OCI-LY7 (cell line): ENCODE results near the gene DST. TPM values are rescaled to one million over a fixed set of nuclear protein-coding genes. Genes with fewer than 3 reads are reported as not detected.

Source experiments
- BruUV-seq: library from RNA; stranded (reverse); fragments of 400-500 nt; replicated peaks from 2 replicates; lab custom pipeline; 2021; lab: Mats Ljungman, UMichigan
- CTCF ChIA-PET: fragments of 300-600 bp; sonication (Branson Sonifier 250); formaldehyde crosslinking; loops from one replicate; lab custom pipeline; 2022; ENCODE audit warnings: antibody characterized with exemption; ENCODE audit not compliant: unreplicated experiment; lab: Charles Lee
- POLR2A ChIA-PET: fragments of 300-600 bp; sonication (Branson Sonifier 250); formaldehyde crosslinking; loops from one replicate; lab custom pipeline; 2022; ENCODE audit warnings: antibody characterized with exemption; lab: Charles Lee
- DNase-seq: peaks from one replicate; pipeline ENCODE4 v3.0.0-alpha.2; 2015; ENCODE audit warnings: low spot score
- H2AFZ ChIP-seq: fragments of 200-600 bp; sonication (generic), shearing (Covaris generic); 2 replicates; pipeline ENCODE4 v1.6.1; 2014; ENCODE audit warnings: mild to moderate bottlenecking, antibody characterized with exemption, low read length, moderate library complexity
- H3K27ac ChIP-seq: fragments of 200-600 bp; sonication (generic); 2 replicates; pipeline ENCODE4 v1.5.1; 2014; ENCODE audit warnings: mixed run types, low read depth, mild to moderate bottlenecking, moderate library complexity, low read length, inconsistent platforms; ENCODE audit not compliant: poor library complexity, severe bottlenecking
- H3K36me3 ChIP-seq: fragments of 200-600 bp; sonication (generic); 2 replicates; pipeline ENCODE4 v1.6.1; 2014; ENCODE audit warnings: mild to moderate bottlenecking, antibody characterized with exemption, low read length, moderate library complexity, mixed read lengths; ENCODE audit not compliant: insufficient read depth
- H3K4me1 ChIP-seq: fragments of 200-600 bp; sonication (generic); 2 replicates; pipeline ENCODE4 v1.5.1; 2014; ENCODE audit warnings: mild to moderate bottlenecking, low read length; ENCODE audit not compliant: insufficient read depth, poor library complexity, severe bottlenecking
- H3K4me2 ChIP-seq: fragments of 200-600 bp; sonication (generic); 2 replicates; pipeline ENCODE4 v1.6.1; 2014; ENCODE audit warnings: mild to moderate bottlenecking, low read length
- H3K4me3 ChIP-seq: fragments of 200-600 bp; sonication (generic); 2 replicates; pipeline ENCODE4 v1.5.1; 2014; ENCODE audit warnings: mild to moderate bottlenecking, low read depth, low read length; ENCODE audit not compliant: poor library complexity, severe bottlenecking
- H3K79me2 ChIP-seq: fragments of 200-600 bp; sonication (generic); 2 replicates; pipeline ENCODE4 v1.6.1; 2016; ENCODE audit warnings: low read depth, mild to moderate bottlenecking, low read length, moderate library complexity, mixed read lengths; ENCODE audit not compliant: insufficient read depth
- H3K9me2 ChIP-seq: fragments of 200-600 bp; sonication (generic); 2 replicates; pipeline ENCODE4 v1.6.1; 2016; ENCODE audit warnings: mild to moderate bottlenecking, low read length, mixed read lengths; ENCODE audit not compliant: insufficient read depth
- H3K9me3 ChIP-seq: fragments of 200-600 bp; sonication (generic); 2 replicates; pipeline ENCODE4 v1.6.1; 2014; ENCODE audit warnings: mild to moderate bottlenecking, mixed run types, low read length, mixed read lengths
- H4K20me1 ChIP-seq: fragments of 200-600 bp; sonication (generic); 2 replicates; pipeline ENCODE4 v1.6.1; 2014; ENCODE audit warnings: mild to moderate bottlenecking, antibody characterized with exemption, low read length, moderate library complexity, mixed read lengths; ENCODE audit not compliant: insufficient read depth
- EZH2phosphoT487 ChIP-seq: fragments of 200-600 bp; sonication (generic); IDR thresholded peaks from 2 replicates; pipeline ENCODE4 v1.6.1; 2018; ENCODE audit warnings: low read depth, borderline replicate concordance, mild to moderate bottlenecking, mixed run types, antibody characterized with exemption, low read length, moderate library complexity, mixed read lengths
- intact Hi-C: fragments of 100-400 bp; cut with micrococcal nuclease; formaldehyde crosslinking; loops from one replicate; pipeline ENCODE4 v1.10.0; 2022; ENCODE audit not compliant: unreplicated experiment
- total RNA-seq, 2 experiments: library from RNA; depleted of rRNA in 1 of 2; stranded (reverse); fragments of >200 nt in 1 of 2; shearing (Covaris generic) in 1 of 2; gene quantifications; 2 replicates each; pipeline ENCODE4 v1.2.3, GENCODE V29; 2014 to 2022
- TF ChIP-seq, protein P1 (sequence below): fragments of 200-600 bp; sonication (generic); conservative IDR thresholded peaks from 2 replicates; pipeline ENCODE4 v1.5.1; 2014; ENCODE audit warnings: mild to moderate bottlenecking, antibody characterized with exemption, low read length, moderate library complexity, mixed read lengths

The DST gene
- total RNA-seq, 2 experiments from 2014 or later: 8.4 to 19.4 TPM

DNA sequence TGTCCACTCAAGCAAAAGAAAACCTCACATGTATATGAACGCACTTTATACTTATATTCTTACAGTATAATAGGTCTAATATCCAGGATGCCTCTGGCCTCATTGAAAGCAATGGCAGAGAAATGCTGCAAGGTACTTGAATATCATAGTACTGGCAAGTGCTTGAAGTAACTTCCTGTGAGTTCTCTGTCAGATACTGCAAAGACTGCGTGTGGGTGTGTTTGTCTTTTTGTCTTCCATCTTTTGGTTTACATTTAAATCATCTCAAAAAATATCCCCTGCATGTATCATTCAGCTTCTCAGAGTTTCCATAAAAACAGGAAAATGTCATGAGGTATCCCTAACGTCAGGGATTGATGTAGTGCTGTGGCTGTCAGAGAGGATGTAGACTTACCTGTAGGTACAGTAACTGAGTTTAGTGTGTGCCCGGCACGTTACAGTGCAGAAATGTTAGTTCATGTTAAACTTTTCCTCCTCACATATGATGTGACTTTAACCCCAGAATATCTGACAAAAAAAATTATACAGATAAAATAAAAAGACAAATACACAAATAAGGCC, 184.3 kb downstream of the DST start:
- TSS peak; percentile 71 for BruUV-seq
- no peak overlapping the region for H3K27ac ChIP-seq
- no peak overlapping the region for H3K4me3 ChIP-seq
- H3K9me2 ChIP-seq: no peaks in the 10 kb centered on the region
- no peaks in the 10 kb centered on the region for H3K36me3 ChIP-seq
- H3K9me3 ChIP-seq: no peaks in the 10 kb centered on the region
- no peak overlapping the region for H2AFZ ChIP-seq
- H3K4me2 ChIP-seq: no peak overlapping the region
- POLR2A ChIA-PET: interaction anchor here (0.6 kb wide), 2 partner anchors 13 to 18 kb away, joined by 3 read pairs; no protein-coding TSS in a partner anchor
- intact Hi-C loops: no loop called here
- CTCF ChIA-PET: no interaction called here
- DNase-seq: no peak
- no peaks in the 10 kb centered on the region for H4K20me1 ChIP-seq
- no peaks in the 10 kb centered on the region for H3K79me2 ChIP-seq
- no peaks in the 10 kb centered on the region for H3K4me1 ChIP-seq
- TF ChIP-seq, protein P1, sequence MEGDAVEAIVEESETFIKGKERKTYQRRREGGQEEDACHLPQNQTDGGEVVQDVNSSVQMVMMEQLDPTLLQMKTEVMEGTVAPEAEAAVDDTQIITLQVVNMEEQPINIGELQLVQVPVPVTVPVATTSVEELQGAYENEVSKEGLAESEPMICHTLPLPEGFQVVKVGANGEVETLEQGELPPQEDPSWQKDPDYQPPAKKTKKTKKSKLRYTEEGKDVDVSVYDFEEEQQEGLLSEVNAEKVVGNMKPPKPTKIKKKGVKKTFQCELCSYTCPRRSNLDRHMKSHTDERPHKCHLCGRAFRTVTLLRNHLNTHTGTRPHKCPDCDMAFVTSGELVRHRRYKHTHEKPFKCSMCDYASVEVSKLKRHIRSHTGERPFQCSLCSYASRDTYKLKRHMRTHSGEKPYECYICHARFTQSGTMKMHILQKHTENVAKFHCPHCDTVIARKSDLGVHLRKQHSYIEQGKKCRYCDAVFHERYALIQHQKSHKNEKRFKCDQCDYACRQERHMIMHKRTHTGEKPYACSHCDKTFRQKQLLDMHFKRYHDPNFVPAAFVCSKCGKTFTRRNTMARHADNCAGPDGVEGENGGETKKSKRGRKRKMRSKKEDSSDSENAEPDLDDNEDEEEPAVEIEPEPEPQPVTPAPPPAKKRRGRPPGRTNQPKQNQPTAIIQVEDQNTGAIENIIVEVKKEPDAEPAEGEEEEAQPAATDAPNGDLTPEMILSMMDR: no peak

DNA sequence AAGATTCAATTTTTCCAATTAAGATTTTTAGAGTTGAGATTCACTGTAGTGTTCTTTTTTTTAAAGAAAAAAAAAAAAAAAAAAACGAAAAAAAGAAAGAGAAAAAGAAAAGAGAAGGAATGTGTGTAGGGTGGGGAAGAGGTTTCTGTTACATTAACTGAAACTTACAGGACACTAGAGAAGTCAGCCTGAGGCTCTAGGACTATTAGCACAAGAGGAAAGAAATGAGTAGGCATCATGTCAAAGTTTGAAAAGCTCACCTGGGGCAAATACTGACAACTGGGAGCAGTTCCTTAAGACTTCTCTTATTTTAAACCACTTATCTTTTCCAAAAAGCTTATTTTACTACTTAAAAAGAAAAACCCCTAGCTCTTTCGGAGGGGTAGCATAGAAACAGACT, 185.9 kb downstream of the DST start:
- POLR2A ChIA-PET: interaction anchor here (0.6 to 0.8 kb wide), 4 partner anchors 12 to 96 kb away, joined by 3 to 4 read pairs (median 4); no protein-coding TSS in a partner anchor
- no peaks in the 10 kb centered on the region for H3K79me2 ChIP-seq
- no peak for TF ChIP-seq EZH2phosphoT487
- TF ChIP-seq, protein P1: no peak
- no peaks in the 10 kb centered on the region for H3K9me3 ChIP-seq
- H3K4me1 ChIP-seq: no peaks in the 10 kb centered on the region
- no peak overlapping the region for H3K4me3 ChIP-seq
- H3K27ac ChIP-seq: no peak overlapping the region
- DNase-seq: no peak
- H3K36me3 ChIP-seq: no peaks in the 10 kb centered on the region
- CTCF ChIA-PET: no interaction called here
- BruUV-seq: no TSS peak
- H3K9me2 ChIP-seq: no peaks in the 10 kb centered on the region
- intact Hi-C loops: no loop called here
- H4K20me1 ChIP-seq: no peaks in the 10 kb centered on the region
- H3K4me2 ChIP-seq: no peak overlapping the region
- no peak overlapping the region for H2AFZ ChIP-seq

DNA sequence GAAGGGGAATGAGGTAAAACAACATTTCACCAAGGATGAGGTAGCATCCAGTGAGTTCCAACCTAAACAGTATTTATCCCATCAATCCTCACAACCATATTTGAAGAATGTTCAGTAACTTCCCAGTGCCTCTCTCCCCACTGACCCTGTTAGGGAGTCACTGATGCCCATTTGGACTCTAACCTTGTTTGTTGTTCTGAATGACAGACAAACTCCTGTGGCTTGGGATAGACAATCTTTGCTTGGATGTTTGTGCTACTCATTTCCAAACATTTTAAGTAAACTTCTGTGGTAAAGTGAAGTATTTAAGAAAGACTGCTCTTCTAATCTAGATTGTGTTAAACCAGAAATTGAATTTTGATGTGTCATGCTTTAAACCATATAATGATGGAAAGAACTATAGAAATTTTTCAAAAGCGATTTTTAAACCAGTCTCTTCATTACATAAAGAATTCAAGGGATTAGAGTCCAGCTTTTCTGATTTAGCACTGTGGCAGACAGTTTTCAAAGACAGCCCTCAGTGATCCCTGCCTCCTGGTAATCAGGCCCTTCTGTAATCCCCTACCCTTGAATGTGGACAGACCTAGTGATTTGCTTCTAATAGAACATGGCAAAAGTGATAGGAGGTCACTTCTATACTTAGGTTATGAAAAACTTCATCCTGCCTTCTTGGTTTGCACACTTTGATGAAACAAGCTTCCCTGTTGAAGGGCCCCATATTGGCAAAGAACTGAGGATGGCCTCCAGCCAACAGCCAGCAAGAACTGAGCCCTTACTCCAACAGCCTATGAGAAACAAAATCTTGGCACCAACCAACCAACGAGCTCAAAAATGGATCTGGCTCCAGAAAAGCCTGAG, 191.6 kb downstream of the DST start:
- no peak overlapping the region for H2AFZ ChIP-seq
- no TSS peak for BruUV-seq
- no peak overlapping the region for H3K27ac ChIP-seq
- intact Hi-C loops: no loop called here
- no peaks in the 10 kb centered on the region for H3K36me3 ChIP-seq
- no peaks in the 10 kb centered on the region for H3K79me2 ChIP-seq
- H3K9me2 ChIP-seq: no peaks in the 10 kb centered on the region
- no peaks in the 10 kb centered on the region for H3K4me1 ChIP-seq
- no peak overlapping the region for H3K4me3 ChIP-seq
- no peaks in the 10 kb centered on the region for H4K20me1 ChIP-seq
- TF ChIP-seq, protein P1: no peak
- DNase-seq: no peak
- no peak overlapping the region for H3K4me2 ChIP-seq
- ChIA-PET CTCF (no interaction called here), POLR2A (interaction anchor here (0.6 kb wide), 1 partner anchor 300 kb away, joined by 3 read pairs; no protein-coding TSS in a partner anchor)
- H3K9me3 ChIP-seq: no peaks in the 10 kb centered on the region
